ENCODE results near the gene NBEA. TPM values are rescaled to one million over a fixed set of nuclear protein-coding genes. Genes with fewer than 3 reads are reported as not detected.

Gene NBEA
- total RNA-seq, 6 experiments from 2014 or later = 5.6 to 9.6 (median 6.9) TPM

- Mint-ChIP-seq H3K27me3 (ENCODE audit: insufficient read depth) (peaks cover 2% of the 10 kb centered on the region; the same call in 1 of the 2 replicates), H3K27ac (no peak overlapping the region), H3K9me3 (no peaks in the 10 kb centered on the region), H3K4me1 (ENCODE audit: low read depth) (peaks cover 20% of the 10 kb centered on the region), H3K36me3 (ENCODE audit: low read depth) (no peaks in the 10 kb centered on the region), H3K4me3 (no peak overlapping the region)
- no peak for TF ChIP-seq CTCF (IDR thresholded peaks at IDR 0.05)
- DNase-seq = no peak
Measured at GRCh38 chr13:35617420-35617819, 675.4 kb downstream of the NBEA start.

GRCh38 chr13:35618565-35619083, 676.6 kb downstream of the NBEA start:
- DNase-seq = no peak
- TF ChIP-seq CTCF (IDR thresholded peaks at IDR 0.05) = no peak
- Mint-ChIP-seq H3K9me3 (no peaks in the 10 kb centered on the region), H3K4me1 (ENCODE audit: low read depth) (peaks cover 20% of the 10 kb centered on the region), H3K36me3 (ENCODE audit: low read depth) (no peaks in the 10 kb centered on the region), H3K4me3 (no peak overlapping the region), H3K27ac (no peak overlapping the region), H3K27me3 (ENCODE audit: insufficient read depth) (peaks cover 2% of the 10 kb centered on the region; the same call in 1 of the 2 replicates)

GRCh38 chr13:35621989-35622388, 679.9 kb downstream of the NBEA start:
- no peak overlapping the region for H3K4me3 Mint-ChIP-seq
- no peaks in the 10 kb centered on the region for H3K9me3 Mint-ChIP-seq
- H3K36me3 Mint-ChIP-seq (ENCODE audit: low read depth) = no peaks in the 10 kb centered on the region
- H3K4me1 Mint-ChIP-seq (ENCODE audit: low read depth) = peaks cover 32% of the 10 kb centered on the region
- DNase-seq = peak; percentile 28
- H3K27me3 Mint-ChIP-seq (ENCODE audit: insufficient read depth) = peaks cover 2% of the 10 kb centered on the region; the same call in 1 of the 2 replicates
- peak overlapping the region; percentile 75 for H3K27ac Mint-ChIP-seq
- no peak for TF ChIP-seq CTCF (IDR thresholded peaks at IDR 0.05)

- no peak overlapping the region for H3K27ac Mint-ChIP-seq
- TF ChIP-seq CTCF (IDR thresholded peaks at IDR 0.05) = no peak
- no peak for DNase-seq
- H3K36me3 Mint-ChIP-seq (ENCODE audit: low read depth) = no peaks in the 10 kb centered on the region
- peaks cover 30% of the 10 kb centered on the region for H3K4me1 Mint-ChIP-seq (ENCODE audit: low read depth)
- H3K9me3 Mint-ChIP-seq = no peaks in the 10 kb centered on the region
- no peak overlapping the region for H3K4me3 Mint-ChIP-seq
- no peaks in the 10 kb centered on the region for H3K27me3 Mint-ChIP-seq (ENCODE audit: insufficient read depth)
Measured at GRCh38 chr13:35629026-35629425, 687.0 kb downstream of the NBEA start.

GRCh38 chr13:35630551-35631275, 688.6 kb downstream of the NBEA start:
- DNase-seq = peak; percentile 55
- H3K36me3 Mint-ChIP-seq (ENCODE audit: low read depth) = no peaks in the 10 kb centered on the region
- peaks cover 26% of the 10 kb centered on the region for H3K4me1 Mint-ChIP-seq (ENCODE audit: low read depth)
- no peak overlapping the region for H3K4me3 Mint-ChIP-seq
- TF ChIP-seq CTCF (IDR thresholded peaks at IDR 0.05) = peak; percentile 92
- H3K9me3 Mint-ChIP-seq = no peaks in the 10 kb centered on the region
- H3K27me3 Mint-ChIP-seq (ENCODE audit: insufficient read depth) = no peaks in the 10 kb centered on the region
- H3K27ac Mint-ChIP-seq = no peak overlapping the region

Measured in HFFc6 (cell line).